HepG2 (cell line): ENCODE measurements around the gene RREB1. TPM values are rescaled to one million over a fixed set of nuclear protein-coding genes. Genes with fewer than 3 reads are reported as not detected.

Experiments
- AKNA ChIP-seq: sonication (generic); formaldehyde crosslinking; IDR thresholded peaks from 2 replicates; pipeline ENCODE4 v1.4.0; 2020; ENCODE audit warnings: missing genetic modification reagents, borderline replicate concordance
- CSRNP1 ChIP-seq: sonication (generic); formaldehyde crosslinking; IDR thresholded peaks from 2 replicates; pipeline ENCODE4 v1.8.1; 2023; ENCODE audit warnings: mild to moderate bottlenecking, missing genetic modification reagents
- HNF4G ChIP-seq, 2 experiments: sonication (generic) in 1 of 2; formaldehyde crosslinking in 1 of 2; IDR thresholded peaks; 2 replicates each; pipeline versions ENCODE4 v1.4.0 to v1.6.1; 2011 to 2020; ENCODE audit warnings: borderline replicate concordance in 2 of 2, low read depth in 2 of 2, mild to moderate bottlenecking in 2 of 2, low read length in 1 of 2, missing genetic modification reagents in 1 of 2, moderate library complexity in 1 of 2
- TBL1XR1 ChIP-seq: fragments of 150-350 bp; IDR thresholded peaks from 2 replicates; pipeline ENCODE4 v1.6.1; 2014; ENCODE audit warnings: borderline replicate concordance, low read length; ENCODE audit not compliant: partially characterized antibody
- YEATS2 ChIP-seq: sonication (generic); formaldehyde crosslinking; IDR thresholded peaks from 2 replicates; pipeline ENCODE4 v1.4.0; 2020; ENCODE audit warnings: missing genetic modification reagents, borderline replicate concordance
- ZBTB46 ChIP-seq: sonication (generic); formaldehyde crosslinking; IDR thresholded peaks from 2 replicates; pipeline ENCODE4 v1.4.0; 2020; ENCODE audit warnings: mild to moderate bottlenecking, missing genetic modification reagents, borderline replicate concordance
- ZNF513 ChIP-seq: sonication (generic); formaldehyde crosslinking; conservative IDR thresholded peaks from 2 replicates; pipeline ENCODE4 v1.5.0; 2020; ENCODE audit warnings: missing genetic modification reagents
- ZNF589 ChIP-seq: sonication (generic); formaldehyde crosslinking; conservative IDR thresholded peaks from 2 replicates; pipeline ENCODE4 v1.8.0; 2022; ENCODE audit warnings: mild to moderate bottlenecking, moderate library complexity, missing genetic modification reagents
- polyA plus RNA-seq, 8 experiments: library from polyadenylated mRNA; depleted of rRNA in 3 of 8; stranded (reverse) in 7 of 8; unstranded in 1 of 8; fragments of >200 nt; fragmentation: Illumina TruSeq in 4 of 8; extraction: Trizol in 4 of 8; gene quantifications; 2 replicates each; pipeline versions ENCODE4 v1.2.1 to v1.2.3, GENCODE V29; 2011 to 2016; ENCODE audit warnings: low read depth in 4 of 8, missing spikeins in 1 of 8, mixed read lengths in 1 of 8; ENCODE audit not compliant: insufficient read depth in 1 of 8
- total RNA-seq, 5 experiments: library from RNA; depleted of rRNA; stranded (reverse); fragments of >200 nt; fragmentation: Illumina TruSeq; extraction: Trizol; gene quantifications; 2 replicates each; pipeline ENCODE4 v1.2.3, GENCODE V29; 2016; ENCODE audit warnings: low read depth in 1 of 5
- TF ChIP-seq, protein P1 (sequence below): sonication (generic); formaldehyde crosslinking; IDR thresholded peaks from 2 replicates; pipeline ENCODE4 v1.4.0; 2020; ENCODE audit warnings: missing genetic modification reagents
- TF ChIP-seq, protein P2 (sequence below): sonication (generic); formaldehyde crosslinking; IDR thresholded peaks from 2 replicates; pipeline ENCODE4 v1.4.0; 2020; ENCODE audit warnings: mild to moderate bottlenecking, missing genetic modification reagents
- TF ChIP-seq, protein P3 (sequence below): sonication (generic); formaldehyde crosslinking; IDR thresholded peaks from 2 replicates; pipeline ENCODE4 v1.5.0; 2020; ENCODE audit warnings: missing genetic modification reagents, mild to moderate bottlenecking, borderline replicate concordance

The RREB1 gene
- total and polyA plus RNA-seq, 2 of the 13 experiments (the other 11 are each of a cell fraction or from before 2014, with no cell fraction given) = 6.1 to 23.2 TPM

DNA sequence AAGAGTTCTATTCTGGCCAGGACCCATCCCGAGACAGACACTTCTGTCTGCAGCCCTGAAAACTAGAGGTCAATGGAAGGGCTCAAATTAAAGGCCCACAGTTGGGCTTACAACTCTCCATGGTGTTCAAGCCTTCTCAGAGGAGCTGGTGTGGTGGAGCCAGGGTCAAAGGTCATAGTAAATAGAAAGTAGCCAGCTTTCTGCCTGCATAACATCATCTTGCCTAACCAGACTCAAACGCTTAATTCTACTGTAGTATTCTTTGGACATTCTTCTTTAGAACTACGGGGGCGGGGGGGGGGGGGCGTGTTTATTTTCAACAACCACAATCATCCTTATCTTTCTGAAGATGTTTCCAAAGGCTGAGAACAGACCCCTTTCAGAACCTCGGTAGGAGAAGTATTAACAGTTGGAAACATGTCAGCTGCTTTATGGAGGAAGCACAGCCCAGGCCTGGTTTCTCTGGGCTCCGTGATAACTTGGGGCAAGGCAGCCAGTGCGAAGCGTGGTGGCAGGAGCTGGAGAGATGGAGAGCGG, 1.5 kb upstream of the RREB1 start (continued):
- TF ChIP-seq, protein P1, sequence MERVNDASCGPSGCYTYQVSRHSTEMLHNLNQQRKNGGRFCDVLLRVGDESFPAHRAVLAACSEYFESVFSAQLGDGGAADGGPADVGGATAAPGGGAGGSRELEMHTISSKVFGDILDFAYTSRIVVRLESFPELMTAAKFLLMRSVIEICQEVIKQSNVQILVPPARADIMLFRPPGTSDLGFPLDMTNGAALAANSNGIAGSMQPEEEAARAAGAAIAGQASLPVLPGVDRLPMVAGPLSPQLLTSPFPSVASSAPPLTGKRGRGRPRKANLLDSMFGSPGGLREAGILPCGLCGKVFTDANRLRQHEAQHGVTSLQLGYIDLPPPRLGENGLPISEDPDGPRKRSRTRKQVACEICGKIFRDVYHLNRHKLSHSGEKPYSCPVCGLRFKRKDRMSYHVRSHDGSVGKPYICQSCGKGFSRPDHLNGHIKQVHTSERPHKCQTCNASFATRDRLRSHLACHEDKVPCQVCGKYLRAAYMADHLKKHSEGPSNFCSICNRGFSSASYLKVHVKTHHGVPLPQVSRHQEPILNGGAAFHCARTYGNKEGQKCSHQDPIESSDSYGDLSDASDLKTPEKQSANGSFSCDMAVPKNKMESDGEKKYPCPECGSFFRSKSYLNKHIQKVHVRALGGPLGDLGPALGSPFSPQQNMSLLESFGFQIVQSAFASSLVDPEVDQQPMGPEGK = no peak
- TF ChIP-seq YEATS2 (CRISPR knock-in tag) (peak; percentile 5; the same call in 1 of the 2 replicates), ZNF589 (CRISPR knock-in tag) (no peak), HNF4G (IDR thresholded peaks at IDR 0.05; ENCODE audit: borderline replicate concordance, low read depth, low read length) (peak; percentile 43; the same call in 1 of the 2 replicates), HNF4G (CRISPR knock-in tag; IDR thresholded peaks at IDR 0.05; ENCODE audit: borderline replicate concordance, low read depth) (0 out of 2 replicates have a peak, but pooled peaks have one; percentile 5), AKNA (CRISPR knock-in tag) (no peak), CSRNP1 (no peak), ZBTB46 (CRISPR knock-in tag) (no peak), TBL1XR1 (no peak), ZNF513 (CRISPR knock-in tag) (no peak)
- TF ChIP-seq, protein P2, sequence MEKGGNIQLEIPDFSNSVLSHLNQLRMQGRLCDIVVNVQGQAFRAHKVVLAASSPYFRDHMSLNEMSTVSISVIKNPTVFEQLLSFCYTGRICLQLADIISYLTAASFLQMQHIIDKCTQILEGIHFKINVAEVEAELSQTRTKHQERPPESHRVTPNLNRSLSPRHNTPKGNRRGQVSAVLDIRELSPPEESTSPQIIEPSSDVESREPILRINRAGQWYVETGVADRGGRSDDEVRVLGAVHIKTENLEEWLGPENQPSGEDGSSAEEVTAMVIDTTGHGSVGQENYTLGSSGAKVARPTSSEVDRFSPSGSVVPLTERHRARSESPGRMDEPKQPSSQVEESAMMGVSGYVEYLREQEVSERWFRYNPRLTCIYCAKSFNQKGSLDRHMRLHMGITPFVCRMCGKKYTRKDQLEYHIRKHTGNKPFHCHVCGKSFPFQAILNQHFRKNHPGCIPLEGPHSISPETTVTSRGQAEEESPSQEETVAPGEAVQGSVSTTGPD (CRISPR knock-in tag) = no peak
- TF ChIP-seq, protein P3, sequence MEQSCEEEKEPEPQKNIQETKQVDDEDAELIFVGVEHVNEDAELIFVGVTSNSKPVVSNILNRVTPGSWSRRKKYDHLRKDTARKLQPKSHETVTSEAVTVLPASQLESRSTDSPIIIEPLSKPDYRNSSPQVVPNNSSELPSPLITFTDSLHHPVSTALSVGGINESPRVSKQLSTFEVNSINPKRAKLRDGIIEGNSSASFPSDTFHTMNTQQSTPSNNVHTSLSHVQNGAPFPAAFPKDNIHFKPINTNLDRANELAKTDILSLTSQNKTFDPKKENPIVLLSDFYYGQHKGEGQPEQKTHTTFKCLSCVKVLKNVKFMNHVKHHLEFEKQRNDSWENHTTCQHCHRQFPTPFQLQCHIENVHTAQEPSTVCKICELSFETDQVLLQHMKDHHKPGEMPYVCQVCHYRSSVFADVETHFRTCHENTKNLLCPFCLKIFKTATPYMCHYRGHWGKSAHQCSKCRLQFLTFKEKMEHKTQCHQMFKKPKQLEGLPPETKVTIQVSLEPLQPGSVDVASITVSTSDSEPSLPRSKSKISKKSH = no peak
